K562 (cell line): ENCODE measurements around the gene MED13L.

Experiments used
- BRCA1 ChIP-seq, 2 experiments: fragments of 450-650 bp in 1 of 2; sonication (generic) in 1 of 2; formaldehyde crosslinking in 1 of 2; IDR thresholded peaks; 2 replicates each; pipeline versions ENCODE4 v1.5.0 to v1.6.1; 2017 to 2020; ENCODE audit warnings: mild to moderate bottlenecking in 1 of 2, missing genetic modification reagents in 1 of 2
- CHD2 ChIP-seq: IDR thresholded peaks from 2 replicates; pipeline ENCODE4 v1.6.1; 2011; ENCODE audit warnings: low read depth, low read length
- CTCF ChIP-seq, 3 experiments: IDR thresholded peaks in 2 of 3; conservative IDR thresholded peaks in 1 of 3; 2 replicates each; pipeline ENCODE4 v1.5.1; 2011 to 2012; ENCODE audit warnings: low read length in 3 of 3, mild to moderate bottlenecking in 3 of 3, control low read depth in 2 of 3, improper control_type of control experiment in 1 of 3, inconsistent platforms in 1 of 3, low read depth in 1 of 3, mixed read lengths in 1 of 3, moderate library complexity in 1 of 3; ENCODE audit not compliant: insufficient read depth in 2 of 3
- GABPB2 ChIP-seq: fragments of 250-450 bp; sonication (Bioruptor Pico); conservative IDR thresholded peaks from 2 replicates; pipeline ENCODE4 v1.5.1; 2021; ENCODE audit warnings: mild to moderate bottlenecking
- JUN ChIP-seq, 2 experiments: sonication (generic) in 1 of 2; formaldehyde crosslinking in 1 of 2; IDR thresholded peaks; 2 replicates each; pipeline versions ENCODE4 v1.6.1 to v1.8.0; 2012 to 2022; ENCODE audit warnings: borderline replicate concordance in 2 of 2, mild to moderate bottlenecking in 2 of 2, improper control_type of control experiment in 1 of 2, low read depth in 1 of 2, low read length in 1 of 2, missing genetic modification reagents in 1 of 2
- POLR2A ChIP-seq: fragments of 450-650 bp; conservative IDR thresholded peaks from 2 replicates; pipeline ENCODE4 v1.6.1; 2016
- POLR2AphosphoS5 ChIP-seq: IDR thresholded peaks from 2 replicates; pipeline ENCODE4 v1.6.1; 2011; ENCODE audit warnings: mild to moderate bottlenecking, low read depth, low read length, moderate library complexity; ENCODE audit not compliant: control insufficient read depth, insufficient read depth
- POLR2B ChIP-seq: fragments of 450-650 bp; IDR thresholded peaks from 2 replicates; pipeline ENCODE4 v1.6.1; 2018; ENCODE audit warnings: low read depth; ENCODE audit not compliant: partially characterized antibody
- TARDBP ChIP-seq: fragments of 450-650 bp; IDR thresholded peaks from 2 replicates; pipeline ENCODE4 v1.6.1; 2016
- TBP ChIP-seq: optimal IDR thresholded peaks from 2 replicates; pipeline ENCODE3; 2011; ENCODE audit warnings: low read depth, low read length, improper control_type of control experiment
- XRCC3 ChIP-seq: fragments of 450-650 bp; IDR thresholded peaks from 2 replicates; pipeline ENCODE4 v1.6.1; 2017; ENCODE audit warnings: mild to moderate bottlenecking, moderate library complexity

- TF ChIP-seq TARDBP (no peak), CTCF (IDR thresholded peaks at IDR 0.05 in 2 of 3, conservative IDR thresholded peaks at IDR 0.05 in 1 of 3; ENCODE audit: insufficient read depth in 2 of 3, low read depth in 1 of 3, low read length in 3 of 3) (no peak), BRCA1 (IDR thresholded peaks at IDR 0.05) (no peak), BRCA1 (CRISPR knock-in tag; IDR thresholded peaks at IDR 0.05) (no peak), POLR2A (no peak), POLR2AphosphoS5 (no peak), CHD2 (no peak), GABPB2 (CRISPR knock-in tag) (no peak), XRCC3 (no peak), POLR2B (no peak), TBP (no peak), JUN (IDR thresholded peaks at IDR 0.05; ENCODE audit: borderline replicate concordance, low read depth, low read length) (no peak), JUN (CRISPR knock-in tag; IDR thresholded peaks at IDR 0.05; ENCODE audit: borderline replicate concordance) (no peak)
Observed at GRCh38 chr12:116282371-116283286, 5.1 kb upstream of the MED13L start.
